HL-60/S4 treated with phorbol 12-myristate 13-acetate at 8.2 ng/mL for 4 days and 3 days (cell line): Measurements from ENCODE around the gene CNTRL.
"Not testable (repeated sequence)": the region's sequence is repeated elsewhere in the genome, so short reads cannot be mapped to it uniquely, and the experiment has no call there.

Experiments used
- in situ Hi-C: fragments of 300-500 bp; cut with MboI; formaldehyde crosslinking; loops from 2 replicates; pipeline ENCODE4 v1.15.0; 2022; ENCODE audit warnings: low sequenced_read_pairs

The CNTRL gene

DNA sequence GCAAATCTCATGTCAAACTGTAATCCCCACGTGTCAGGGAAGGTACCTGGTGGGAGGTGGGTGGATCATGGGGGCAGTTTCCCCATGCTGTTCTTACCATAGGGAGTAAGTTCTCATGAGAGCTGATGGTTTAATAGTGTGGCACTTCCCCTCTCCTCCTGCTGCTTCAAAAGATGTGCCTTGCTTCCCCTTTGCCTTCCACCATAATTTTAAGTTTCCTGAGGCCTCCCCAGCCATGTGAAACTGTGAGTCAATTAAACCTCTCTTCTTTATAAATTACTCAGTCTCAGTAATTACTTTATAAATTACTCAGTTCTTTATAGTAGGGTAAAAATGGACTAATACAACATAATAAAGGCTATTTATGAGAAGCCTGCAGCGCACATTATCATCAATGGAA is 7.1 kb upstream of the CNTRL start:
- in situ Hi-C loops = loop anchor here (10.0 kb wide), 1 partner anchor 313 kb away; no protein-coding TSS in a partner anchor

DNA sequence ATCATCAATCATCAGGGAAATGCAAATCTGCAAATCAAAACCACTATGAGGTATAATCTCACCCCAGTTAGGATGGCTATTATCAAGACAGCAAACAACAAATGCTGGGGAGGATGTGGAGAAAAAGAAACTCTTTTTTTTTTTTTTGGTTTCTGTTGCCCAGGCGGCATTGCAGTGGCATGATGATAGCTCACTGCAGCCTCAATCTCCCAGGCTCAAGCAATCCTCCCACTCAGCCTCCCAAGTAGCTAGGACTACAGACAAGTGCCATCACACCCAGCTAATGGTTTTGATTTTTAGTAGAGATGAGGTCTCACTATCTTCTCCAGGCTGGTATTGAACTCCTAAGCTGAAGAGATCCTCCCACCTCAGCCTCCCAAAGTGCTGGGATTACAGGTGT is 5.4 kb upstream of the CNTRL start:
- in situ Hi-C loops = loop anchor here (10.0 kb wide), 1 partner anchor 315 kb away; no protein-coding TSS in a partner anchor

GRCh38 chr9:121071370-121071755 is 3.4 kb upstream of the CNTRL start:
- in situ Hi-C loops = no loop called here

DNA sequence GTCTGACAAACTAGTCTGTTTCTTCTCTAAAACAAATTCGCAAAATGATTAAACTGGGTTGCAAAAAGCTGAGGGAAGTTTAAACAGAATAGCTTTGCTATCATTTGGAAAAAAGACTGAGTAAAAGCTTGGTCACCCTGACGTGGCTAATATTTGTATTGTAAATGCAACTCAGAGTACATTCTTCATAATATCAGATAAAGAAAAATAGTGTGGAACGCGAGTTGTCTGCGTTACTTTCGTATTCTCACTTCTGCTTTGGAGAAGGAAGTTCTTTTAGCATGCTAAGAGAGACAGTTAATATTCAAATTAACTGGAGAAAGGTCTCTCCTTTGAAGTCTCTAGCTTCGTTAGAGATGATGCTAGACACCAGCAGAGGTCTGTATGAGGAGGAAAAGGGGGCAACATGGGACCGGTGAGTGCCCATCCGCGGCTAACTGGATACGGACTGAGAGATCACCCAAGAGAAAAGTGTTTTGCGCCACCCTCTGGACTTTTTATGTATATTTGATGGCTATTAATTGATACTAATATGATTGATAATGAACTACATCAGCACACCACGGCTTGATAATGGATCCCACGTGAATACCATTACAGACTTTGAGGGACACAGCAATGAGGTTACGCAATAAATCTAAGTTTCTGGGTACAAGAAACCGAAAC is 2.9 kb upstream of the CNTRL start:
- in situ Hi-C loops = no loop called here

GRCh38 chr9:121073038-121073437 is 1.7 kb upstream of the CNTRL start:
- in situ Hi-C loops = no loop called here

DNA sequence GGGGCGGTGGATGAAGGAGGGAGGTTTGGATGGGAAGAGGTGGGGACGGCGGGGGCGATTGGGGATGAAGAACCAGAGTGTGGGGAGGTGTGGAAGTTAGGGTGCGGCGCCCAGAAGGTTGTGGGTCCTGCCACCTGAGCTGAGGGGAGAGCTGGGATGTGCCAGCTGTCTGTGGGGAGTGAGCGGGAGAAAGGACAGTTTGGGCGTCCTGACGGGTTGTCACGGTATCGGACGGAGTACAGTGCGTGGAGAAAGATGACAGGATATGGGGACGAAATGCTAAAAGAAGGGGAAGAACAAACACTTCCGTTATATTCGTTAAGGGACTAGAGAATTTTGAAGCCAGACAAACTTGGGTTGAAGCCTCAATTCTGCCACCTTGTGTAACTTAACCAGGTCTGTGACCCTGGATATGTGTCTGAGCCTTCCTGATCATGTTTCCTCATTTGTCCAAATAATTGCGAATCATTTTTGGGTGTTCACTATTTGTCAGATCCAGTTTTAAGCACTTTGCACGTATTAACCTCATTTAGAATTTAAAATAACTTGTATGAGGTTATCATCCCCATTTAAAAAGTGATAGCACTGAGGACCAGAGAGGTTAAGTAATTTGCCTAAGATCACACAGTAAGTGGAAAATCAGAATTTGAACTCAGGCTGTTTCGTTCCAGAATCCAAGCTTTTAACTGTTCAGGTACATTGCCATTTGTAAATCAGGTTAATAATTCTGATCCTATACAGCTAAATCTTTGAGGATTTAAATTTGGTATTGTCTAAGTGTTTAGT is 689 bp downstream of the CNTRL start:
- in situ Hi-C loops = no loop called here

DNA sequence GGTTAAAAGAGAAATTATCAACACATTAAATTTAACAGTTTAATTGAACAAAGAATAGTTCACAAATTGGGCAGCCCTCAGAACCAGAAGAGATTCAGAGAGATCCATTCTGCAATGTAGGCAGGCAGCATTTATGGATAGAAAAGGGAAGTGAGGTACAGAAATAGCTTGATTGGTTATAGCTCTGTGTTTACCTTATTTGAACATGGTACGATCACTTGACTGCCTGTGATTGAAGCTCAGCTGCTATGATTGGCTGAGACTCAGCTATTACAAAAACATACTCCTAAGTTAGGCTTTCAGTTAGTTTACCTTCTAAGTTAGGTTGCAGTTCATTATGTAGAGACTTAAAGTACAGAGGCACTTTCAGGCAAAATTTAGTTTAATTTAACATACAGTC is 7.3 kb downstream of the CNTRL start:
- in situ Hi-C loops = no loop called here

DNA sequence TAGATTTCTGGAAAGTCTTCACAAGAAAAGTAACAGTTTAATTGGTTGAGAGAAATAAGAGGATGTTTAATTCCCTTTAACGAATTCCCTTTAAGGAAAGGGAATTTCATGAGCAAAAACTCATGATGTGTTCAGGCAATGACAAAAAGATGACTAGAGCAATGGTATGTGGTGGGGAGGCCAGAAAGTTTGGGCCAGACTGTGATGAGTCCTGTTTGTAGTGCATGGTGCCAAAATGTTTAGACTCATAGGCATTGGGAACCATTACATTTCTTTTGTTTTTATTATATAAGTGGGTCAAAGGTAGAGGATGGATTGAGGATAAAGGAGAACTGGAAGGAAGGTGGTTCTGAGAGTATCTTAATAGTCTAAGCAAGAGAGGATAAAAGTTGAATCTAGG is 10.9 kb downstream of the CNTRL start:
- in situ Hi-C loops = no loop called here

GRCh38 chr9:121088576-121088975 is 13.8 kb downstream of the CNTRL start:
- in situ Hi-C loops = no loop called here

GRCh38 chr9:121090743-121091142 is 16.0 kb downstream of the CNTRL start:
- in situ Hi-C loops = not testable (repeated sequence)

DNA sequence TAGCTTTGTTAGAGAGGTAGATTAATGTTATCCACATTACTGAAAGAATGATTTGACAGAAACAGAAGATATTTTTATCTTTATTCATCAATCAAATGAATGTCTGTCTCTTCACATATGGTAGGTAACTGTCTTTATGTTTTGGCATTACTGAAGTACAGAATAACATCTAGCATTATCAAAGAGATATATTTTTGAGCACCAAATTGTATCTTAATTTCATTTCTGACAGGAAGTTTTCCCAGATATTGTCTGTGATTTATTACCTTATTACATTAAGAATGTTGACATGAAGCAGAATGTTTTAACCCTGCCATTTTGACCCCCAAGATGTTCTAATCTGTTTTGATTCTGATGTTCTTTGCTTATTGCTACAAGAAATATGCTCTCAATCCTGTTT is 20.3 kb downstream of the CNTRL start:
- in situ Hi-C loops = no loop called here

DNA sequence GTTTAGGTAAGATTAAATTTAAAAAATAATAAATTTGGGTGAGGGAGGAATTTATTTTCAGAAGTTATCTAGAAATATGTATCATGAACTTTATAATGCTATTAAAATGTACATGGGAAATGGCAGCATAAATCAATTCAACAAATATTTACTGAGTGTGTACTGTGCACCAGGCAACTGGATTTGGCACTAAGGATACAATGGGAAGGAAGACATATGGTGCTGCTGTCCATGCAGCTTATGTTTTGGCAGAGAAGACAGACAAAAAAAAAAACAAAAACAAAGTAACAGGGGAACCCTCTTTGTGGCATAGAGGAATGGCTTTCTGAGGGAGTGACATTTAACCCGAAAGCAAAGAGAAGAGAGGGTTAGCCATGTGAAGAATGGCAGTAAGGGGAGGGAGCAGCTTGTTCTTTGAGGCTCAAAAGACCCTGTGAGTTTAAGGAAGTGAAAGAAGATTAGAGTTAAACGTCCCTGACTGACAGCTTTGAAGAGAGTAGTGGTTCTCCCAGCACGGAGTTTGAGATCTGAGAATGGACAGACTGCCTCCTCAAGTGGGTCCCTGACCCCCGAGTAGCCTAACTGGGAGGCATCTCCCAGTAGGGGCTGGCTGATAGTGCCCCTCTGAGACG is 23.9 kb downstream of the CNTRL start:
- in situ Hi-C loops = no loop called here

GRCh38 chr9:121104054-121104453 is 29.3 kb downstream of the CNTRL start:
- in situ Hi-C loops = not testable (repeated sequence)

DNA sequence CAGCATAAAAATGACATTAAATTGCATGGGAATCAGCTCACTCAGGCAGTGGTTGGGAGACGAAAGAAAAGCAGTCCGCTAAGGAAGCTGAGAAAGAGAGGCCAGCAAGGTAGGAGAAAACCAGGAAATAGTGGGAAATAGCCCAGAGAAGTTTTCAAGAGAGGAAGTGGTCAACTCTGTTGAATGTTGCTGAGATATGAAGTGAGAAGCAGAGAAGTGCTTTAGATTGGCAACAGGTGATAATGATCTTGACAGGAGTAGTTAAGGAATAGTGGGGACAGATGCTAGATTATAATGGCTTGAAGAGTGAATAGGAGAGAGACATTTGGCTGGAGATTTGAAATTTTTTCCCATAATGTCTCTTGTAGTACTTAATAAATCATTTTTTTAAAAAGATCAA is 30.8 kb downstream of the CNTRL start:
- in situ Hi-C loops = no loop called here

GRCh38 chr9:121107029-121107428 is 32.3 kb downstream of the CNTRL start:
- in situ Hi-C loops = no loop called here

DNA sequence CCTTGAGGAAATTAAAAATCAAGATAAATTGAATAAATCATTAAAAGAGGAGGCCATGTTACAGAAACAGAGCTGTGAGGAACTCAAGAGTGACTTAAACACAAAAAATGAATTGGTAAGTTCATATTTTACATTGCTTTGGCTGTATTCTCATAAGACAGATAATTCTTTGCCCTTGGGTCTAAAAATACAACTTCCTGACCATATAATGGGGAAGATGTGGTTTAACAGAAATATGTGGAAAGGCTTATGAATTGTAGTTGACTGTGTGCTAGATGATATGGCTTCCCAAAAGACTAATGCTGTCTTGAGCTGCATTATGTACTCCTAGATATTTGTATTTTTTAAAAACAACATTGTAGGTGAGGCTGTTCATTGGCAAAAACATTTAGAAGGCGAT is 33.1 kb downstream of the CNTRL start:
- in situ Hi-C loops = no loop called here

DNA sequence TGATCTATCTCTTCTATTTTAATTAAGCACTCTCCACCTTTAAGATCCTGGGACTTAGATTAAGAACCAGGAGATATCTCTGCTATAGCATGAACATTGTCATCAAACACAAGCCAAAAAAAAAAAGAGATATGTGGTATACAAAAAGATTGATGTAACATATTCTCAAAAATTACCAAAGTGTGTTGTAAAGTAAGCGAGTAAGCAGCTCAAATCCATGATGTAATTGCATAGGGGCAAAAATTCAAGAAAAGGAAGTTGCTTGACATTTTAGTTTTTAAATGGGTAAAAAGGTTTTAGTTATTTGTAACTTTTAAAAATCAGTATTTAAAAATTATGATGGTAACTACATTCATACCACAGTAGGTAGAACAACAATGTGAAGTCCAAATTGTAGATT is 40.7 kb downstream of the CNTRL start:
- in situ Hi-C loops = no loop called here

DNA sequence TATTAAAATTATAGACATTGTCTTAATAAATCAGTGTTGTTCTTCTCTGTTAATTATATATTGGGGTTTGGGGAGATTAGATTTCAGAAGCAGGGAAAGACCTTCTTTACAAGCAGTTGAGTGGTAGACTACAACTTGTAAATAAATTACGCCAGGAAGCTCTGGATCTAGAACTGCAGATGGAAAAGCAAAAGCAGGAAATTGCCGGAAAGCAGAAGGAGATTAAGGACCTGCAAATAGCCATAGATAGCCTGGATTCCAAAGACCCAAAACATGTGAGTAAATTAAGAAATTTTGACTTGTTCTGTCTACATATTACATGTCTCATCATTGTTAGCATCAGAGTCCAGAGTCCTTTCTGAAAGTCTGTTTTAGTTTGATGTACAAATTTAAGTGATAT is 43.5 kb downstream of the CNTRL start:
- in situ Hi-C loops = no loop called here

DNA sequence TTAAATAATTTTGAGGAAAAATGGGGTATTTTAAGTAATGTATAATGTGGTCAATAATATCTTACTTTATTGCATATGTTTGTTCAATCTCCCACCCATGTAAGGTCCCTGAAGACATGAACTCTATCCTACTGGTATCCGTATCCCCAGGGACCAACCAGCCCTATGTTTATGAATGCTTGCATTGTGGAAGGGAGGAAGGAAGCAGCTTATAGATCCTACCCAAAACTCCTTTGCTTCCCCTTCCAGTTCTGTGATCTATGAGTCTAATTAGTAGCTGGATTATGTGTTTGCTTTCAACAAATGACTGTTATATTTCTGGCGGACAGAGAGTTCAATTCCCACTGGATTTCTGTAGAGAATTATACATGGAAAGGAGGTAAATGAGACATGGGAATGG is 45.6 kb downstream of the CNTRL start:
- in situ Hi-C loops = no loop called here

DNA sequence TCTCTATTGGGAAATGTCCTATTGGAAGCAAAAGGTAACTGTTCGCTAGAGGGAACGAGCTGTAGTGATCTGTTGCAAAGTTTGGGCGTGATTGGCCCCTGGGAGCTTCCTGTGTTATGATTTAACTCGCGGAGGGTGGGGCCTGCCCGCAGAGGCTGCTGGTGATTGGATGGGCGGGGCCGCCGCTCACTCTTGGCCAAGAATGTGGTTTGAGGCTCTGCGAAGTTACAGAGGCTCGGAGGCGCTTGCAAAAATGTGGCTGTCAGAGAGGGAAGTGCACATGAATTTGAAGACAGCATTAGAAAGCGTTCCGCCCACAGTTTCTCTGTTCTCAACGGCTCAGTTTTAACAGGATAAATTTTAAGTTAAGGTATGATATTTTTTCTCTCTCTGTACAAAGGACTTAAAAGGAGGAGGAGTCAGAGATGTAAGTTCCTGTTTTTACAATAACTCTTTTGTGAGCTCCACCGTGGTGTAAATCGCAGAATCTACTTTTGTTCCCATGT is 46.9 kb downstream of the CNTRL start:
- in situ Hi-C loops = no loop called here

GRCh38 chr9:121122246-121123032 is 47.7 kb downstream of the CNTRL start:
- in situ Hi-C loops = no loop called here
